WTC11 (cell line): ENCODE results near the gene RALY. TPM values are rescaled to one million over a fixed set of nuclear protein-coding genes. Genes with fewer than 3 reads are reported as not detected.

Experiments used
- ATAC-seq: fragments of 200-7000 bp; cut with Tn5 transposase; 2 replicates; pipeline ENCODE4 v1.10.0; 2021; ENCODE audit warnings: mild to moderate bottlenecking, moderate library complexity
- CTCF ChIA-PET: fragments of 300-600 bp; sonication (Branson Sonifier 250); formaldehyde crosslinking; loops from one replicate; lab custom pipeline; 2021; ENCODE audit warnings: antibody characterized with exemption; lab: Charles Lee
- POLR2A ChIA-PET: fragments of 350-600 bp; sonication (Branson Sonifier 250); formaldehyde crosslinking; loops from one replicate; lab custom pipeline; 2021; ENCODE audit warnings: antibody characterized with exemption; lab: Charles Lee
- DNase-seq: peaks from one replicate; pipeline ENCODE4 v3.0.0; 2021; ENCODE audit warnings: low spot score
- H3K27ac Mint-ChIP-seq: 2 replicates; pipeline ENCODE4 v1.8.0; 2021; ENCODE audit warnings: mixed read lengths
- H3K27me3 Mint-ChIP-seq: 2 replicates; pipeline ENCODE4 v1.8.0; 2021; ENCODE audit warnings: low read depth, mild to moderate bottlenecking, moderate library complexity, mixed read lengths
- H3K36me3 Mint-ChIP-seq: 2 replicates; pipeline ENCODE4 v1.8.0; 2021; ENCODE audit warnings: mixed read lengths
- H3K4me1 Mint-ChIP-seq: 2 replicates; pipeline ENCODE4 v1.8.0; 2022; ENCODE audit warnings: mixed read lengths
- H3K4me3 Mint-ChIP-seq: 2 replicates; pipeline ENCODE4 v1.8.0; 2021; ENCODE audit warnings: mild to moderate bottlenecking, moderate library complexity, mixed read lengths
- H3K9me3 Mint-ChIP-seq: 2 replicates; pipeline ENCODE4 v1.8.0; 2021; ENCODE audit warnings: mixed read lengths
- ATF1 ChIP-seq: sonication (generic); formaldehyde crosslinking; IDR thresholded peaks from 2 replicates; pipeline ENCODE4 v1.8.1; 2023; ENCODE audit warnings: mild to moderate bottlenecking, moderate library complexity, missing genetic modification reagents
- ATF3 ChIP-seq: sonication (generic); formaldehyde crosslinking; conservative IDR thresholded peaks from 2 replicates; pipeline ENCODE4 v1.8.1; 2022; ENCODE audit warnings: mild to moderate bottlenecking, missing genetic modification reagents
- CDX4 ChIP-seq: fragments of 250-450 bp; sonication (Bioruptor Pico); IDR thresholded peaks from 2 replicates; pipeline ENCODE4 v1.9.0; 2021; ENCODE audit warnings: moderate library complexity, mild to moderate bottlenecking, inconsistent platforms, borderline replicate concordance
- E2F5 ChIP-seq: sonication (generic); formaldehyde crosslinking; IDR thresholded peaks from 2 replicates; pipeline ENCODE4 v1.8.1; 2022; ENCODE audit warnings: mild to moderate bottlenecking, moderate library complexity, missing genetic modification reagents
- EMX1 ChIP-seq: fragments of 250-450 bp; sonication (Bioruptor Pico); IDR thresholded peaks from 2 replicates; pipeline ENCODE4 v1.8.0; 2021; ENCODE audit warnings: mild to moderate bottlenecking
- ESRRA ChIP-seq: sonication (generic); formaldehyde crosslinking; IDR thresholded peaks from 2 replicates; pipeline ENCODE4 v1.8.1; 2022; ENCODE audit warnings: mild to moderate bottlenecking, missing genetic modification reagents, borderline replicate concordance
- FOXP4 ChIP-seq: sonication (generic); formaldehyde crosslinking; IDR thresholded peaks from 2 replicates; pipeline ENCODE4 v1.8.0; 2022; ENCODE audit warnings: mild to moderate bottlenecking, missing genetic modification reagents
- GABPB1 ChIP-seq: sonication (generic); formaldehyde crosslinking; IDR thresholded peaks from 2 replicates; pipeline ENCODE4 v1.8.1; 2023; ENCODE audit warnings: mild to moderate bottlenecking, missing genetic modification reagents
- JUN ChIP-seq: sonication (generic); formaldehyde crosslinking; IDR thresholded peaks from 2 replicates; pipeline ENCODE4 v1.8.0; 2023; ENCODE audit warnings: mild to moderate bottlenecking, missing genetic modification reagents
- NFE2L1 ChIP-seq: sonication (generic); formaldehyde crosslinking; IDR thresholded peaks from 2 replicates; pipeline ENCODE4 v1.8.1; 2023; ENCODE audit warnings: missing genetic modification reagents
- NR1H2 ChIP-seq: sonication (generic); formaldehyde crosslinking; IDR thresholded peaks from 2 replicates; pipeline ENCODE4 v1.9.0; 2021; ENCODE audit warnings: mild to moderate bottlenecking, moderate library complexity, missing genetic modification reagents
- OVOL2 ChIP-seq: fragments of 250-450 bp; sonication (Bioruptor Pico); IDR thresholded peaks from 2 replicates; pipeline ENCODE4 v1.9.0; 2021; ENCODE audit warnings: mild to moderate bottlenecking, borderline replicate concordance
- PREB ChIP-seq: sonication (generic); formaldehyde crosslinking; IDR thresholded peaks from 2 replicates; pipeline ENCODE4 v1.8.1; 2022; ENCODE audit warnings: mild to moderate bottlenecking, missing genetic modification reagents, moderate library complexity, borderline replicate concordance
- STAT6 ChIP-seq: sonication (generic); formaldehyde crosslinking; conservative IDR thresholded peaks from 2 replicates; pipeline ENCODE4 v1.8.1; 2023; ENCODE audit warnings: mild to moderate bottlenecking, low read depth, missing genetic modification reagents, moderate library complexity
- TCF7 ChIP-seq: sonication (generic); formaldehyde crosslinking; IDR thresholded peaks from 2 replicates; pipeline ENCODE4 v1.8.0; 2022; ENCODE audit warnings: mild to moderate bottlenecking, low read depth, missing genetic modification reagents, moderate library complexity
- ZBTB21 ChIP-seq: sonication (generic); formaldehyde crosslinking; IDR thresholded peaks from 2 replicates; pipeline ENCODE4 v1.8.1; 2023; ENCODE audit warnings: mild to moderate bottlenecking, missing genetic modification reagents, borderline replicate concordance
- ZNF416 ChIP-seq: fragments of 250-450 bp; sonication (Bioruptor Pico); IDR thresholded peaks from 2 replicates; pipeline ENCODE4 v1.9.0; 2021; ENCODE audit warnings: mild to moderate bottlenecking, inconsistent platforms
- total RNA-seq: library from RNA; stranded (reverse); gene quantifications from 3 replicates; pipeline ENCODE4 v1.2.3, GENCODE V29; 2021
- TF ChIP-seq, protein P1 (sequence below): sonication (generic); formaldehyde crosslinking; IDR thresholded peaks from 2 replicates; pipeline ENCODE4 v1.8.1; 2023; ENCODE audit warnings: mild to moderate bottlenecking, missing genetic modification reagents, borderline replicate concordance

Gene RALY
- total RNA-seq, 1 experiment from 2014 or later = 164 TPM

DNA sequence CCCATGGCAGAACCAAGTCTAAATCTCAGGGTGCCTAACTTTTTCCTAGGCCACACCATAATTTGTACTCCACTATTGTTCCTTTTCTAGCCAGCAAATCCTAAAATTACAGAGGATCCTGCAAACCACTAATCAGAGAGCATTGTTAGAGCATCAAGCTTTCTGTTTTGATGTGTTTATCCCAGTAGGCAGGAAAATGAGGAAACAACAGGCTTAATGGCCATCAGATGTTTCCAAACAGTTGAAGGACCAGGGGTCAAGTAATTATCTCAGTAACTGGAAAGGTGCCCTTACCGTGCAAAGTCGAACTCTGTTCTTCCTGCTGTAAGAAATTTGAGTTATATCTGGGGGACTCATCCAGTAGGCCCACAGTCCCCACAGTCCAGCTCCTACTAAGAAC, 58.7 kb downstream of the RALY start (continued):
- TF ChIP-seq PREB (CRISPR knock-in tag) (no peak), ATF1 (CRISPR knock-in tag) (no peak), NR1H2 (CRISPR knock-in tag) (no peak), CDX4 (CRISPR knock-in tag) (no peak), ZBTB21 (CRISPR knock-in tag) (no peak), ATF3 (CRISPR knock-in tag) (no peak)
- TF ChIP-seq, all 79 proteins: peak for 0

DNA sequence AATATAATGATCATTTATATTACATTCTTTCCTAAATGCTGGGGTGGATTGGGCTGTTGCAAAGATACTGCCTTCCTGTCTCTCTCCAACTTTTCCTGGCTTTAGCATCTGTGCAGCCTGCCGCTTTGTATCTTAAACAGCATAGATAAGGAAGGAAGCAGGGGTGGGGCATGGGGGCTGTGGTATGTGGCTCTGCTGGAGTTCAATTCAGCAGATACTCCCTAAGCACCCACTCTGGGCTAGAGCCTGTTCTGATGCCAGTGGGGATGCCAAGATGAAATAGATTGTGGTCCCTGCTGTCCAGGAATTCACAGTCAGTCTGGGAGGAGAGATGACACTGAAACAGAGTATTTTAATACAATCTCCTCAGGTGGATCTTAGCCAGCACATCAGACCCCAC, 61.6 kb downstream of the RALY start:
- no peak for TF ChIP-seq ZNF416
- TF ChIP-seq, protein P1, sequence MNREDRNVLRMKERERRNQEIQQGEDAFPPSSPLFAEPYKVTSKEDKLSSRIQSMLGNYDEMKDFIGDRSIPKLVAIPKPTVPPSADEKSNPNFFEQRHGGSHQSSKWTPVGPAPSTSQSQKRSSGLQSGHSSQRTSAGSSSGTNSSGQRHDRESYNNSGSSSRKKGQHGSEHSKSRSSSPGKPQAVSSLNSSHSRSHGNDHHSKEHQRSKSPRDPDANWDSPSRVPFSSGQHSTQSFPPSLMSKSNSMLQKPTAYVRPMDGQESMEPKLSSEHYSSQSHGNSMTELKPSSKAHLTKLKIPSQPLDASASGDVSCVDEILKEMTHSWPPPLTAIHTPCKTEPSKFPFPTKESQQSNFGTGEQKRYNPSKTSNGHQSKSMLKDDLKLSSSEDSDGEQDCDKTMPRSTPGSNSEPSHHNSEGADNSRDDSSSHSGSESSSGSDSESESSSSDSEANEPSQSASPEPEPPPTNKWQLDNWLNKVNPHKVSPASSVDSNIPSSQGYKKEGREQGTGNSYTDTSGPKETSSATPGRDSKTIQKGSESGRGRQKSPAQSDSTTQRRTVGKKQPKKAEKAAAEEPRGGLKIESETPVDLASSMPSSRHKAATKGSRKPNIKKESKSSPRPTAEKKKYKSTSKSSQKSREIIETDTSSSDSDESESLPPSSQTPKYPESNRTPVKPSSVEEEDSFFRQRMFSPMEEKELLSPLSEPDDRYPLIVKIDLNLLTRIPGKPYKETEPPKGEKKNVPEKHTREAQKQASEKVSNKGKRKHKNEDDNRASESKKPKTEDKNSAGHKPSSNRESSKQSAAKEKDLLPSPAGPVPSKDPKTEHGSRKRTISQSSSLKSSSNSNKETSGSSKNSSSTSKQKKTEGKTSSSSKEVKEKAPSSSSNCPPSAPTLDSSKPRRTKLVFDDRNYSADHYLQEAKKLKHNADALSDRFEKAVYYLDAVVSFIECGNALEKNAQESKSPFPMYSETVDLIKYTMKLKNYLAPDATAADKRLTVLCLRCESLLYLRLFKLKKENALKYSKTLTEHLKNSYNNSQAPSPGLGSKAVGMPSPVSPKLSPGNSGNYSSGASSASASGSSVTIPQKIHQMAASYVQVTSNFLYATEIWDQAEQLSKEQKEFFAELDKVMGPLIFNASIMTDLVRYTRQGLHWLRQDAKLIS (CRISPR knock-in tag) = no peak
- no peak for TF ChIP-seq FOXP4 (CRISPR knock-in tag)
- TF ChIP-seq EMX1 (CRISPR knock-in tag) = no peak
- TF ChIP-seq GABPB1 = no peak
- TF ChIP-seq OVOL2 (CRISPR knock-in tag) = no peak
- TF ChIP-seq ESRRA (CRISPR knock-in tag) = no peak
- TF ChIP-seq TCF7 (CRISPR knock-in tag) = no peak
- no peak for TF ChIP-seq E2F5
- TF ChIP-seq JUN (CRISPR knock-in tag) = no peak
- TF ChIP-seq NFE2L1 (CRISPR knock-in tag) = no peak
- TF ChIP-seq STAT6 (CRISPR knock-in tag) = no peak
- peaks cover 10% of the 10 kb centered on the region for H3K4me1 Mint-ChIP-seq
- CTCF ChIA-PET = interaction anchor here (2.2 kb wide), 1 partner anchor 13 kb away, joined by 25 read pairs; no protein-coding TSS in a partner anchor
- H3K9me3 Mint-ChIP-seq = no peaks in the 10 kb centered on the region
- ATAC-seq (no peak), DNase-seq (no peak)
- 0 out of 2 replicates have a peak, but pooled peaks cover 2% of the 10 kb centered on the region for H3K36me3 Mint-ChIP-seq
- H3K4me3 Mint-ChIP-seq = no peak overlapping the region
- H3K27ac Mint-ChIP-seq = no peak overlapping the region
- no peaks in the 10 kb centered on the region for H3K27me3 Mint-ChIP-seq
- POLR2A ChIA-PET = no interaction called here
